SK-N-SH (cell line): ENCODE measurements around the gene LCN15. TPM values are rescaled to one million over a fixed set of nuclear protein-coding genes. Genes with fewer than 3 reads are reported as not detected.

Source experiments
- CTCF ChIA-PET: fragments of 300-600, 350-600 bp; formaldehyde crosslinking; extraction: SDS; loops from one replicate; lab custom pipeline; 2021; lab: Yijun Ruan, JAX
- POLR2A ChIA-PET: fragments of 350-600 bp; sonication (Branson Sonifier 250); formaldehyde crosslinking; extraction: SDS; loops from one replicate; lab custom pipeline; 2020; ENCODE audit warnings: antibody characterized with exemption, inconsistent platforms; lab: Yijun Ruan, JAX
- DNase-seq: peaks from one replicate; pipeline ENCODE4 v3.0.0; 2012
- H2AFZ ChIP-seq: fragments of 200-600 bp; sonication (generic); 2 replicates; pipeline ENCODE4 v1.8.1; 2016; ENCODE audit warnings: antibody characterized with exemption, mild to moderate bottlenecking, low read depth
- H3F3A ChIP-seq: fragments of 200-600 bp; sonication (generic); replicated peaks from 2 replicates; pipeline ENCODE3; 2016; ENCODE audit warnings: antibody characterized with exemption, mild to moderate bottlenecking; ENCODE audit not compliant: insufficient read depth
- H3K27ac ChIP-seq, 2 experiments: fragments of 200-500 bp in 1 of 2; fragments of 200-600 bp in 1 of 2; sonication (Bioruptor generic) in 1 of 2; sonication (generic), shearing (Covaris generic) in 1 of 2; 2 replicates each; pipeline versions ENCODE4 v1.5.1 to v1.6.1; 2014 to 2016; ENCODE audit warnings: low read depth in 2 of 2, inconsistent platforms in 1 of 2, low read length in 1 of 2, mild to moderate bottlenecking in 1 of 2, mixed read lengths in 1 of 2
- H3K27me3 ChIP-seq: fragments of 200-600 bp; sonication (generic), shearing (Covaris generic); 2 replicates; pipeline ENCODE4 v1.6.1; 2016; ENCODE audit warnings: mixed run types; ENCODE audit not compliant: insufficient read depth
- H3K36me3 ChIP-seq, 2 experiments: fragments of 200-500 bp in 1 of 2; fragments of 200-600 bp in 1 of 2; sonication (Bioruptor generic) in 1 of 2; sonication (generic) in 1 of 2; replicated peaks in 1 of 2; 2 replicates each; pipeline versions ENCODE3 to v1.5.1; 2014 to 2016; ENCODE audit warnings: low read length in 1 of 2, mild to moderate bottlenecking in 1 of 2; ENCODE audit not compliant: insufficient read depth in 2 of 2, control insufficient read depth in 1 of 2
- H3K4me1 ChIP-seq, 2 experiments: fragments of 200-500 bp in 1 of 2; fragments of 200-600 bp in 1 of 2; sonication (Bioruptor generic) in 1 of 2; sonication (generic), shearing (Covaris generic) in 1 of 2; 2 replicates each; pipeline versions ENCODE4 v1.5.1 to v1.6.1; 2014 to 2016; ENCODE audit warnings: low read depth in 1 of 2, low read length in 1 of 2, mixed run types in 1 of 2; ENCODE audit not compliant: insufficient read depth in 2 of 2, control insufficient read depth in 1 of 2
- H3K4me2 ChIP-seq: fragments of 200-600 bp; sonication (generic), shearing (Covaris generic); 2 replicates; pipeline ENCODE4 v1.6.1; 2017; ENCODE audit warnings: mixed run types
- H3K4me3 ChIP-seq, 2 experiments: fragments of 200-500 bp in 1 of 2; fragments of 200-600 bp in 1 of 2; sonication (Bioruptor generic) in 1 of 2; sonication (generic), shearing (Covaris generic) in 1 of 2; 2 replicates each; pipeline versions ENCODE4 v1.5.1 to v1.8.1; 2014 to 2016; ENCODE audit warnings: low read depth in 2 of 2, inconsistent platforms in 1 of 2, low read length in 1 of 2, mild to moderate bottlenecking in 1 of 2, mixed read lengths in 1 of 2, moderate library complexity in 1 of 2
- H3K79me2 ChIP-seq: fragments of 200-600 bp; sonication (generic); 2 replicates; pipeline ENCODE4 v1.8.1; 2017; ENCODE audit warnings: mild to moderate bottlenecking; ENCODE audit not compliant: insufficient read depth
- H3K9ac ChIP-seq: fragments of 200-600 bp; sonication (generic); 2 replicates; pipeline ENCODE4 v1.6.1; 2017; ENCODE audit warnings: mixed run types
- H3K9me2 ChIP-seq: fragments of 200-600 bp; sonication (generic); 2 replicates; pipeline ENCODE4 v1.6.1; 2017; ENCODE audit warnings: mixed run types
- H3K9me3 ChIP-seq: fragments of 200-600 bp; sonication (generic); 2 replicates; pipeline ENCODE4 v1.6.1; 2017; ENCODE audit warnings: mixed run types, mild to moderate bottlenecking, moderate library complexity
- H4K20me1 ChIP-seq: fragments of 200-600 bp; sonication (generic); 2 replicates; pipeline ENCODE4 v1.6.1; 2017; ENCODE audit warnings: mild to moderate bottlenecking, mixed run types; ENCODE audit not compliant: insufficient read depth
- CHD2 ChIP-seq: fragments of 150-350 bp; IDR thresholded peaks from 2 replicates; pipeline ENCODE4 v1.6.1; 2018; ENCODE audit warnings: low read length; ENCODE audit not compliant: partially characterized antibody
- ELF1 ChIP-seq: IDR thresholded peaks from 2 replicates; pipeline ENCODE4 v1.4.0; 2012
- EZH2phosphoT487 ChIP-seq: fragments of 200-600 bp; sonication (generic); IDR thresholded peaks from 2 replicates; pipeline ENCODE4 v1.6.1; 2017; ENCODE audit warnings: low read depth, mixed run types, mild to moderate bottlenecking, antibody characterized with exemption, moderate library complexity, borderline replicate concordance
- JUND ChIP-seq: IDR thresholded peaks from 2 replicates; pipeline ENCODE4 v1.4.0; 2012
- MEF2A ChIP-seq: IDR thresholded peaks from 2 replicates; pipeline ENCODE4 v1.4.0; 2012; ENCODE audit warnings: low read depth, borderline replicate concordance
- POLR2AphosphoS5 ChIP-seq: IDR thresholded peaks from 2 replicates; pipeline ENCODE4 v1.6.1; 2012; ENCODE audit warnings: low read depth, low read length
- RAD21 ChIP-seq: IDR thresholded peaks from 2 replicates; pipeline ENCODE4 v1.6.1; 2012; ENCODE audit warnings: mild to moderate bottlenecking, low read length
- RFX5 ChIP-seq: IDR thresholded peaks from 2 replicates; pipeline ENCODE4 v1.6.1; 2012; ENCODE audit warnings: mild to moderate bottlenecking, improper control_type of control experiment, low read length
- SMC3 ChIP-seq: IDR thresholded peaks from 2 replicates; pipeline ENCODE4 v1.6.1; 2012; ENCODE audit warnings: low read depth, low read length, improper control_type of control experiment
- TEAD4 ChIP-seq: IDR thresholded peaks from 2 replicates; pipeline ENCODE4 v1.4.0; 2012; ENCODE audit warnings: mild to moderate bottlenecking, borderline replicate concordance; ENCODE audit not compliant: insufficient read depth
- USF1 ChIP-seq: IDR thresholded peaks from 2 replicates; pipeline ENCODE4 v1.4.0; 2012; ENCODE audit warnings: low read depth, borderline replicate concordance
- YY1 ChIP-seq: IDR thresholded peaks from 2 replicates; pipeline ENCODE4 v1.4.0; 2012; ENCODE audit warnings: low read depth, mild to moderate bottlenecking
- WGBS: methylation state at CpG from one replicate; pipeline ENCODE4 v1.1.6; 2017; ENCODE audit warnings: low lambda C conversion rate; 5-methylcytosine and 5-hydroxymethylcytosine counted together
- polyA plus RNA-seq, 3 experiments: library from polyadenylated mRNA; depleted of rRNA; stranded (reverse); fragments of >200 nt; gene quantifications; 2 replicates each; pipeline ENCODE4 v1.2.3, GENCODE V29; 2012
- TF ChIP-seq, protein P1 (sequence below): IDR thresholded peaks from 2 replicates; pipeline ENCODE4 v1.6.1; 2012; ENCODE audit warnings: mild to moderate bottlenecking, low read depth, low read length, moderate library complexity
- TF ChIP-seq, protein P2 (sequence below): IDR thresholded peaks from 2 replicates; pipeline ENCODE4 v1.4.0; 2012; ENCODE audit warnings: low read depth, borderline replicate concordance
- TF ChIP-seq, protein P3 (sequence below): fragments of 150-350 bp; IDR thresholded peaks from 2 replicates; pipeline ENCODE4 v1.6.1; 2017; ENCODE audit warnings: antibody characterized with exemption, low read length, low read depth, borderline replicate concordance
- TF ChIP-seq, protein P4 (sequence below): fragments of 150-350 bp; IDR thresholded peaks from 2 replicates; pipeline ENCODE4 v1.6.1; 2016; ENCODE audit warnings: mild to moderate bottlenecking, low read depth, low read length

The LCN15 gene
- polyA plus RNA-seq, 1 of the 3 experiments (the other 2 are of a cell fraction): 0.08 TPM

GRCh38 chr9:136750526-136750925 lies 13.8 kb downstream of the LCN15 start:
- no peaks in the 10 kb centered on the region for H4K20me1 ChIP-seq
- no peak for DNase-seq
- 29% methylated on average over 2 of the region's 2 CpGs for WGBS
- no peak overlapping the region for H3K27ac ChIP-seq
- no peak for TF ChIP-seq MEF2A
- TF ChIP-seq CHD2: no peak
- TF ChIP-seq, protein P1, sequence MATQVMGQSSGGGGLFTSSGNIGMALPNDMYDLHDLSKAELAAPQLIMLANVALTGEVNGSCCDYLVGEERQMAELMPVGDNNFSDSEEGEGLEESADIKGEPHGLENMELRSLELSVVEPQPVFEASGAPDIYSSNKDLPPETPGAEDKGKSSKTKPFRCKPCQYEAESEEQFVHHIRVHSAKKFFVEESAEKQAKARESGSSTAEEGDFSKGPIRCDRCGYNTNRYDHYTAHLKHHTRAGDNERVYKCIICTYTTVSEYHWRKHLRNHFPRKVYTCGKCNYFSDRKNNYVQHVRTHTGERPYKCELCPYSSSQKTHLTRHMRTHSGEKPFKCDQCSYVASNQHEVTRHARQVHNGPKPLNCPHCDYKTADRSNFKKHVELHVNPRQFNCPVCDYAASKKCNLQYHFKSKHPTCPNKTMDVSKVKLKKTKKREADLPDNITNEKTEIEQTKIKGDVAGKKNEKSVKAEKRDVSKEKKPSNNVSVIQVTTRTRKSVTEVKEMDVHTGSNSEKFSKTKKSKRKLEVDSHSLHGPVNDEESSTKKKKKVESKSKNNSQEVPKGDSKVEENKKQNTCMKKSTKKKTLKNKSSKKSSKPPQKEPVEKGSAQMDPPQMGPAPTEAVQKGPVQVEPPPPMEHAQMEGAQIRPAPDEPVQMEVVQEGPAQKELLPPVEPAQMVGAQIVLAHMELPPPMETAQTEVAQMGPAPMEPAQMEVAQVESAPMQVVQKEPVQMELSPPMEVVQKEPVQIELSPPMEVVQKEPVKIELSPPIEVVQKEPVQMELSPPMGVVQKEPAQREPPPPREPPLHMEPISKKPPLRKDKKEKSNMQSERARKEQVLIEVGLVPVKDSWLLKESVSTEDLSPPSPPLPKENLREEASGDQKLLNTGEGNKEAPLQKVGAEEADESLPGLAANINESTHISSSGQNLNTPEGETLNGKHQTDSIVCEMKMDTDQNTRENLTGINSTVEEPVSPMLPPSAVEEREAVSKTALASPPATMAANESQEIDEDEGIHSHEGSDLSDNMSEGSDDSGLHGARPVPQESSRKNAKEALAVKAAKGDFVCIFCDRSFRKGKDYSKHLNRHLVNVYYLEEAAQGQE: no peak
- TF ChIP-seq ELF1: no peak
- TF ChIP-seq USF1: no peak
- TF ChIP-seq SMC3: no peak
- no peak for TF ChIP-seq YY1
- no peak for TF ChIP-seq POLR2AphosphoS5
- TF ChIP-seq RFX5: no peak
- TF ChIP-seq TEAD4: no peak
- TF ChIP-seq RAD21: no peak
- no peak for TF ChIP-seq EZH2phosphoT487
- TF ChIP-seq, protein P2, sequence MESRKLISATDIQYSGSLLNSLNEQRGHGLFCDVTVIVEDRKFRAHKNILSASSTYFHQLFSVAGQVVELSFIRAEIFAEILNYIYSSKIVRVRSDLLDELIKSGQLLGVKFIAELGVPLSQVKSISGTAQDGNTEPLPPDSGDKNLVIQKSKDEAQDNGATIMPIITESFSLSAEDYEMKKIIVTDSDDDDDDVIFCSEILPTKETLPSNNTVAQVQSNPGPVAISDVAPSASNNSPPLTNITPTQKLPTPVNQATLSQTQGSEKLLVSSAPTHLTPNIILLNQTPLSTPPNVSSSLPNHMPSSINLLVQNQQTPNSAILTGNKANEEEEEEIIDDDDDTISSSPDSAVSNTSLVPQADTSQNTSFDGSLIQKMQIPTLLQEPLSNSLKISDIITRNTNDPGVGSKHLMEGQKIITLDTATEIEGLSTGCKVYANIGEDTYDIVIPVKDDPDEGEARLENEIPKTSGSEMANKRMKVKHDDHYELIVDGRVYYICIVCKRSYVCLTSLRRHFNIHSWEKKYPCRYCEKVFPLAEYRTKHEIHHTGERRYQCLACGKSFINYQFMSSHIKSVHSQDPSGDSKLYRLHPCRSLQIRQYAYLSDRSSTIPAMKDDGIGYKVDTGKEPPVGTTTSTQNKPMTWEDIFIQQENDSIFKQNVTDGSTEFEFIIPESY: no peak
- TF ChIP-seq, protein P3, sequence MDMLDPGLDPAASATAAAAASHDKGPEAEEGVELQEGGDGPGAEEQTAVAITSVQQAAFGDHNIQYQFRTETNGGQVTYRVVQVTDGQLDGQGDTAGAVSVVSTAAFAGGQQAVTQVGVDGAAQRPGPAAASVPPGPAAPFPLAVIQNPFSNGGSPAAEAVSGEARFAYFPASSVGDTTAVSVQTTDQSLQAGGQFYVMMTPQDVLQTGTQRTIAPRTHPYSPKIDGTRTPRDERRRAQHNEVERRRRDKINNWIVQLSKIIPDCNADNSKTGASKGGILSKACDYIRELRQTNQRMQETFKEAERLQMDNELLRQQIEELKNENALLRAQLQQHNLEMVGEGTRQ: no peak
- no peak for TF ChIP-seq JUND
- TF ChIP-seq, protein P4, sequence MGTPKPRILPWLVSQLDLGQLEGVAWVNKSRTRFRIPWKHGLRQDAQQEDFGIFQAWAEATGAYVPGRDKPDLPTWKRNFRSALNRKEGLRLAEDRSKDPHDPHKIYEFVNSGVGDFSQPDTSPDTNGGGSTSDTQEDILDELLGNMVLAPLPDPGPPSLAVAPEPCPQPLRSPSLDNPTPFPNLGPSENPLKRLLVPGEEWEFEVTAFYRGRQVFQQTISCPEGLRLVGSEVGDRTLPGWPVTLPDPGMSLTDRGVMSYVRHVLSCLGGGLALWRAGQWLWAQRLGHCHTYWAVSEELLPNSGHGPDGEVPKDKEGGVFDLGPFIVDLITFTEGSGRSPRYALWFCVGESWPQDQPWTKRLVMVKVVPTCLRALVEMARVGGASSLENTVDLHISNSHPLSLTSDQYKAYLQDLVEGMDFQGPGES: no peak
- no peak overlapping the region for H3K9ac ChIP-seq
- no peak overlapping the region for H2AFZ ChIP-seq
- no peak overlapping the region for H3K4me2 ChIP-seq
- H3K27me3 ChIP-seq: no peaks in the 10 kb centered on the region
- POLR2A ChIA-PET: no interaction called here
- H3K4me3 ChIP-seq: no peak overlapping the region
- no peaks in the 10 kb centered on the region for H3K36me3 ChIP-seq
- H3K9me3 ChIP-seq: no peaks in the 10 kb centered on the region
- H3K79me2 ChIP-seq: no peaks in the 10 kb centered on the region
- no peaks in the 10 kb centered on the region for H3K9me2 ChIP-seq
- H3F3A ChIP-seq: peaks cover 3% of the 10 kb centered on the region
- no peaks in the 10 kb centered on the region for H3K4me1 ChIP-seq
- CTCF ChIA-PET: interaction anchor here (4.7 kb wide), 1 partner anchor 10 kb away, joined by 19 read pairs; no protein-coding TSS in a partner anchor
